Mucosa of gallbladder (tissue), 1 donor: ENCODE data around the gene DSE. TPM values are rescaled to one million over a fixed set of nuclear protein-coding genes. Genes with fewer than 3 reads are reported as not detected.
A peak's percentile ranks its signal among the peaks of the same experiment; 100 is the strongest.

ENCODE experiments used
- DNase-seq: peaks from one replicate; pipeline ENCODE4 v3.0.0-alpha.2; 2020; ENCODE audit warnings: low spot score
- total RNA-seq: library from RNA; stranded (reverse); gene quantifications from one replicate; pipeline ENCODE4 v1.2.1, GENCODE V29; 2021
- donor health status: DM: no; HTN: no; CAD: no.

Gene DSE
- total RNA-seq, 1 donor from 2014 or later = 24.9 TPM

DNA sequence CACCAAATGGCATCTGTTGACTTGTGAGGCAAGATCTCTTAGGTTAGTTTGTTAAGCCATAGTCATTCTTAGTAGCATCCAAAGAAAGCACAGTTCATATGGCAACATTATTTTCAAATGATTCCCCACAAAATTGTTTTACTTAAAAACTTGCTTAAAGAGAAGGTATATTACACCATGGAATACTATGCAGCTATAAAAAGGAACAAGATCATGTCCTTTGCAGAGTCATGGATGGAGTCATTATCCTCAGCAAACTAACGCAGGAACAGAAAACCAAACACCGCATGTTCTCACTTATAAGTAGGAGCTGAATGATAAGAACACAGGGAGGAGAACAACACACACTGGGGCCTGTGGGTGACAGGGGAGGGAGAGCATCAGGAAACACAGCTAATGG is 10.9 kb upstream of the DSE start:
- DNase-seq = no peak

DNA sequence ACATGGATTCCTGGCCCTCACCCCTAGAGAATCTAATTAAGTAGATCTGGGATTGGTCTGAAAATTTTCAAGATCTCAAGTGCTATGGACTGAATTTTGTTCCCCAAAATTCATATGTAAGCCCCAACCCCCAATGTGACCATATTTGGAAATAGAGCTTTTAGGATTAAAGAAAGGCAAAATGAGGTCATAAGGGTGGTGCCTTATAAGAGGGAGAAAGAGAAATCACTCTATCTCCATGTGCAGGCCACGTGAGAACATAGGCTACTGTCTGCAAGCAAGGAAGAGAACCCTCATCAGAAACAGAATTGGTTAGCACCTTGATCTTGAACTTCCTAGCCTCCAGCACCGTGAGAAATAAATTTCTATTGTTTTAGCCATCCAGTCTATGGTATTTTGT is 8.5 kb upstream of the DSE start:
- DNase-seq = no peak

DNA sequence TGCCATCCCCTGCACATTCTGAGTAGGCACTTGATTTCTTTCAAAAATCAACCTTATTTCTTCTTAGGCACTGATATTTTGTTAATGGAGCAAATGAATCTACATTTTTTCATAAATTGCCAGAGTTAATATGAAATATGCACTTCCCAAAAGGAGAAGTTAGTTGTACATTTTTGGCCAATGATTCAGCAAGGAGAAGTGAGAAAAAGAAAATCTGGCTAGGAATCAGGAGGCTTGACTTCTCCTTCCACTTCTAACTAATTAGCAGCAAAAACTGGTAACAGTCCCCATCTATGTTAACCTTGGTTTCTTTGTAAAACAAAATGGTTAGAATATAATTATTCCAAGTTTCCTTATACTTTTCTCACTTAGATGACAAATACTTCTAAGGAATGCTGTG is 7.0 kb upstream of the DSE start:
- DNase-seq = no peak

DNA sequence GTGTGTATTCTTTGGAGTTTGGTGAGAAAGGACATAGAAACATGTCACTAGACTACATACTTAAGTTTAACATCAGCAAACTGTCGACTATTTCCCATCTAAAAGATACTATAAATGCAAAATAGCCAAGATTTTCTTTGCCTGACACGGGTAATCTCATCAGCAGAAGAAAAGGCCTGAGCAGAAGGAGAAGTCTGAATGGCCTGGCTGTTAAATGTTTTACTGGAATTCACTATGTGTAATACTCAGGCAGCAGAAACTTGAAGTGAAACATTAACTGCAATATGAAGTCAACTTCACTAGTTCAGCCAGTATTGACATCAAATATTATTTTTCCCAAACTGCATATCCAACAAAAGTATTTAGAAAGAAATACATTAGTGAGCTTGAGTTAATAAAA is 6.4 kb upstream of the DSE start:
- no peak for DNase-seq

DNA sequence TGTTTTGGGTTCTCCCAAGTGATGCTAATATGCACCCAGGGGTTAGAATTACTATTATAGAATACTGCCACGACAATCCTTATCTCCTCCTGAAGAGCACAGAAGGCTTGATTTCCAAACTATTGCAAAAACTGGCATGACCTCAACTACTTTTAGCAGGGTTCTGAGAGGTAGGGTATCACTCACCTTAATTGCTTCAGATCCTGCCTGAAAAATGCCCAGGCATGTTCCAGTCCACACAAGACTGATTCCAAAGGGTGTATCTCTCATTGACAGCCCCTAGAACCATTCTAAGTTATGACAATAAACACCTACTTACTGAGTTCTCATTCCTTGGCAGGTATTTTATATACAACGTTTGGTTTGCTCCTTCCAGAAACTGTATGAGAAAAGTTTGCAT is 5.0 kb upstream of the DSE start:
- no peak for DNase-seq

DNA sequence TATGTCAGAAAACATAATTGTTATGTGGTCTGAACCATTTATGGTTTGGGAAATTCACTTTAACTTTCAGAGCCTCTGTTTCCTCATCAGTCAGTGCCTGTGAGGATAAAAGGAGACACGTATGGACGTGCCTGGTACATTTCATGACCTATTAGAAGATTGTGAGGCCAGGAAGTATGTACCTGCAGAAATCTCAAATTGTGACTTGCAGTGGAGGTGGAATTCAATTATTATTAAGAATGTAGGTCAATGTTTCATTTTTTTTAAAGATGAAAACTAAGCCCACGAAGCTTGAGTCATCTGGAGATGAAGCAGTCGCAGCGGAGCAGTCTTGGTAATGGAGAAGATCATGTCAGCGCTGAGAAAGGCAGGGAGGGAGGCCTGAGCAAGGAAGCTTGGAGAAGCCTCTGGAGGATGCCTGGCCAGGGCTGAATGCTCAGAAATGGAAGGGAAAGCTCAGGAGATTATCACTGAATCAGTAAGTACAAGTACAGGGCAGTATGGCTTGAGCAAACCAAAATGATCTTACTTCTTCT is 3.9 kb upstream of the DSE start:
- DNase-seq = no peak

DNA sequence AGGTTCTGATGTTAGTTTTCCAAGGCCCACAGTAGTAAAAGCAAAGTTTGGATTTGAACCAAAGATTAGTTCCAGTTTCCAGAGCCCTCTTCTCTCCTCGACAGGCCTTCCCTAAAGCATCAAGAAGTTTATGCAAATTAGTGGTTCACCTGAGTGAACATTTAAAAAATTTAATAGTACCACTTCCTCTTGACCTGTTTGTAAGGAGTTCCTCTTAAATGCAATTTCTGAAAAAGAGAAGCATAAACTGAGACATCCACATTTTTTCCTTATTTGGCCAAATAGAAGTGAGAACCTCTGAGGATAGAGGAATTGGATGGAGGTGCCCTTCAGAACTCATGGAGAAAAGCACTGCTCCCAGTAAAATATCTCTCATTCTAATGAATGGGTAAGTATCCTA is 1.2 kb upstream of the DSE start:
- DNase-seq = no peak

DNA sequence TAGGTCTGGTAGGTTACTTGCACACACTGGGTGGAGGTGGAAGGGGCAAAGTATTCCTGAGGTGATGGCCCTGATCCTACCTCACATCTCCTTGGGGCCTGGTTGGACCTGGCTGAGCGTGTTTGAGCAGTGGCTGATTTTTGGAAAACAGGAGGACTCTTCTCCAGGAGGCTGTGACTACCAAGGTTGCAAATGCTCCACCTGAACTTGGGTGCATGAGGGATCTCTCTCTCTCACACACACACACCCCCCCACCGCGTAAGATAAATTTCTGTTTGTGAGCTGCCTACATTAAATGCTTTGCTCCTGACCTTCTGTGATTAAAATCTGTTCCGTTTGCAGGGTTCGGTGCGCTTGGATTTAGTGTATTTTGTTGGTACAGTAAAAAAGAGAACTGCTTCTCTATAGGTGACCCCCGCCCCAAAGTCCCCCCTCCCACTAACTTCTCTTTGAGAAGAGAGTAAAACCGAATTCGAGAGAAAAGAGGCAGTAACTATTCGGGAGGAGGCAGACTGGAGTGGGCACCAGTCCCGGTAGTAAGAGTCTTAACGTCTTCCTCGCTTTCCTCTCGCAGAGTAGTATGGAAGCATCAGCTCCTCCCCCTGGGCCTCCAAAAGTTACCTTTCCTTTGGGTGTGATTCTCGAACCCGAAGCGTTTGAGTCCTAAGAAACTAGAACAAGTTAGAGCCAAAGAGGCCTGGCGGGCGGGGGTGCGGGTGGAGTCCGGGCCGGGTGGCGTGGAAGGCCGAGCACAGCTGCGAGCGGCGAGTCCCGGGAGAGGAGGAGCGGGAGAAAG is 585 bp upstream of the DSE start:
- no peak for DNase-seq

DNA sequence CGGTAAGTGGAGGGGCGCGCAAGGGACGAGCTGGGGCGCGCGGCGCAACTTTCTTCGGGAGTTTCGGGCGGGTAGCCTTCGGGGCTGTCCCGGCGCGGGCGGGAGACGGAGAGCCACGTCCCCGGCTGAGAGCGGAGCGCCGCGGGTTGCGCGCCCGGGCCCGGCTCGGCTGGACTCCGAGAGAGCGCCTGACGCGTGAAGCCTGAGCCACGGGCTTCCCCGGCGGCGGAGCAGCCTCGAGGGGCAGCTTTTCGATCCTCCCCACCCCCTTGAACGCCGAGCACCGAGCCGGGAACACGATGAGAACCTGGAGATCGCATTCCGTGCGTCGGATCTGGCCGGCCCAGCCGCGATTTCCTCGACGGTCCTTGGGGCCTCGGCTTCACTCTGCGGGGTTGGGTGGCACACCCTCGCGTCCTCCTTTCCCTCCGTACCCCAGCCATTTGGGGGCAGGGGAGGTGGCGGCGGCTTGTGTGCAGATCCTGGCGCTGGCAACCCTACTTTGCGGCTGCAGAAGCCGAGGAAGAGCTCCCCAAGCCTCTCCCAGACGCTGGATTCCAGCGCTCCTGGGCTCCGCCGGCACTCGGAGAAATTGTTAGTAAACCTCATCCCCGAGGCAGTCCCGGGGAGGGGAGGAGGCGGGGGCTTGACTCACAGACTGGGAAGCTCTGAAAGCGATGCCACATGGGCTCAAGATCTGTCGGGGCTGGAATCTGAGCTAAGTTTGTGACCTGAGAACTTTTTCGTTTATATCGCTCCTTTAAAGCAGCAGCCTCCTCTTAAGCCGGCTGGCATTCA is 572 bp downstream of the DSE start:
- peak; percentile 59 for DNase-seq

DNA sequence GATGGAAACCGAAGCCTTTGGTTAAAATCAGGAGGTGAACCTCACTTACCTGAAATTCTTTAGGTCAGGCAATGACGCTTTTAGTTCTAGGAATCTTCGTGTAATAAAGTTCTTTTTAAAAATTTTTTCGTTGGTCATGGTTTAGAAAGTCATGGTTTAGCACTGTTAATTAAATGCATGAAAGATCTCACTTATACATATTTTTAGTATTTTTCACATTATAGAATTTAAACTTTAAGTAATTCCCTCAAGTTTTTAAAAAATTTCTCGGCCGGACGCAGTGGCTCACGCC is 1.1 kb downstream of the DSE start:
- DNase-seq = no peak

DNA sequence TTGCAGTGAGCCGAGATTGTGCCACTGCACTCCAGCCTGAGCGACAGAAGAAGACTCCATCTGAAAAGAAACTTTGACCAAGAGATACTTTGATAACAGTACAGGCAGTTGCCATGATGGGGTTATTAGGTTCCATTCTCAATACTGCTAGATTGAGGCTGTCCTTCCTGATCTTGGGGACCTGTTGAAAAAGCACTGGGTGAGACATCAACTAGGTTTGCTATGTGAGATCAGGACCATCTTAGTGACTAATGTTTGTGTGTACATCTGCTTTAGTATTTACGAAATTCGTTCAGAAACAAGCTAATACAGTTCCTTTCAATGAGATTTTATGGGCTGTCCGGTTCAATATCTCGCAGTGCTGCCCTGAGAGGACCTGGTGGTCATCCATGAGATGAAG is 2.6 kb downstream of the DSE start:
- DNase-seq = no peak

DNA sequence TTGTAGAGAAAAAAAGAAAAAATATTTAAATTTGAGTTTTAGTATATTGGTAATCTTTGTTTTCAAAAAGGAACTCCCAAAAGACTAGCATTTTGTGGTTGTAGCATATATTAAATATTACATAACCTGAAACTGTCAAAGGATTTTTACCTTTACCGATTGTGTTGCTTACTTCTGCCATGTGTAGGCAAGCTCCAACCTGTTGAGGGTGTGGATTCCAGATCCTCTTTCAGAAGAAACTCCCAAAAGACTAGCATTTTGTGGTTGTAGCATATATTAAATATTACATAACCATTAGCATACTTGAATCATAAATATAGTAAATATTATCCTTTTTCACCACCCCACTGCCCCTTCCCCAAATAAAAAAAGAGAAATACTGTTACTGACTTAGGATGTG is 3.2 kb downstream of the DSE start:
- no peak for DNase-seq

DNA sequence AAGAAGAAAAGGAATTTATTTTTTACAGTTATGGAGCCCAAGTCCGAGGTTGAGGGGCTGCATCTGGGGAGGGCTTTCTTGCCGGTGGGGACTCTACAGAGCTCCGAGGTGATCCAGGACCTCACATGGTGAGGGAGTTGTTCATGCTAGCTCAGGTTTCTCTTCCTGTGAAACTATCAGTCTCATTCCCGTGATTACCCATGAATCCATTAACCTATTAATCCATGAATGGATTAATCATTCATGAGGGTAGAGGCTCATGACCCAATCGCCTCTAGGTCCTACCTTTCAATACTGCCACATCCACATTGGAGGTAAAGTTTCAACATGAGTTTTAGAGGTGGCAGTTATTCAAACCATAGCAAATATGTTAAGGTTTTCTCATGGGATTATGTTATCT is 3.8 kb downstream of the DSE start:
- no peak for DNase-seq

DNA sequence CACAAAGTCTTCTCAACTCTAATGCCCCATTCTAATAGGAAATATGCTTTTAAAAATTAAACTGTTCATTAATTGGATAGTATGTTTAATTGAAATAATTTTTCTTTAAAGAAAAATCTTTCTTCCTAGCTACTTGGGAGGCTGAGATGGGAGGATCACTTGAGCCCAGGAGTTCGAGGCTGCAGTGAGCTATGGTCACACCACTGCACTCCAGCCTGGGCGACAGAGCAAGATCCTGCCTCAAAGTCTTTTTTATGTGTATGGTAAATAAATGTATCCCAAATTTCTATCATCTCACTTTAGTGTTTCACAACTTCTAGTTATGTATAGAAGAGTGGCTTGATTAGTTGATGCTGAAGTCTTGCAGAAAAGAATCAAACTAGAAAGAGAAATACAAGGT is 4.5 kb downstream of the DSE start:
- no peak for DNase-seq

DNA sequence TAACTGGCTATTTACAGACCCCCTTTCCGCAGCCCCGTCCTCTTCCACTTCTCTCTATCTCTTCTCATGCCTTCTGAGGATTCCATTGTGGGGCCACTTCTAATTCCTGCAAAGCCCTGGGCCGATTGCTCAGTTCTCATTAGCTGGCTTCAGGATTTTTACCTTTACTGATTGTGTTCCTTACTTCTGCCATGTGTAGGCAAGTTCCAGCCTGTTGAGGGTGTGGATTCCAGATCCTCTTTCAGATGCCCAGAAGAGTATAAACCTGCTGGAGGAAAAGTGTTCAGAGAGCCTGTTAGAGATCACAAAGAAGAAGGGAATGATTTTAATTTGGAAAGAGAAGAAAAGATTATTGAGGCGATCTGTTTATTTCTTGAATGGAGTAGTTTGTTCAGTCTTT is 5.4 kb downstream of the DSE start:
- DNase-seq = no peak

DNA sequence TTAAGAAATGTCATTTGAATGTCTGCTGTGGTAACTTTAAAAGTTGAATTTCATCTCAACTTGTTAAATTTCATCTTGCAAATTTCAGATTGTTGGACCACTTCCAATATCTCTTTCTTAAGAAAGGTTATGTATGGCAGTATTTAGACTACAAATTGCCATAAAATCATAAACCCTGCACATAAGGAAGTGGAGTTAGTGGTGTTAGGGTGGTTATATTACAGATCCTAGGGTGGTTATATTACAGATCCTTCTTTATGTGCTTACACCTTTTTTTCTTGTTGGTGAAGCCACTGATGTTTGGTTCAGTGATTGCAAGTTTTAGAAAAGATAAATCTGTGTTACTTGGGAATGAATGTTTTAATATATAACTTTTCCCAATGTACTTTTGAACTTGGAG is 9.0 kb downstream of the DSE start:
- DNase-seq = no peak

DNA sequence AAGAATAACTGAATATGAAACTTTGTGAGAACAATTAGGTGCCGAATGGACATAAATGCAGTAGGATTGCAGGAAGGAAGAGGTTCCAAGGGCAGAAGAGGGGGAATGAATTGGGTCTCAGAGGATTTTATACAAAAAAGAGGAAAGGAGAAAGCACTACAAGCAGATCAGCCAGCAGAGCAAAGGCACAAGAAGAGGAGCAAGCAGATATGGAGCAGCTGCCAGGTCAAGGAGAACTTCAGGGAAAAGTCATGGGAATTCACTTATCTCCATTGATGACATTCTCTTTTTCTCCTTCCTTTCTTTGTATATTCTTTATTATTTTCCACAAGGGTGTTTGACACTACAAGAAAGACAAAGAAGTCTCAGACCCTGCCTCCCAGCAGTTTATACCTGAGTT is 9.6 kb downstream of the DSE start:
- no peak for DNase-seq

DNA sequence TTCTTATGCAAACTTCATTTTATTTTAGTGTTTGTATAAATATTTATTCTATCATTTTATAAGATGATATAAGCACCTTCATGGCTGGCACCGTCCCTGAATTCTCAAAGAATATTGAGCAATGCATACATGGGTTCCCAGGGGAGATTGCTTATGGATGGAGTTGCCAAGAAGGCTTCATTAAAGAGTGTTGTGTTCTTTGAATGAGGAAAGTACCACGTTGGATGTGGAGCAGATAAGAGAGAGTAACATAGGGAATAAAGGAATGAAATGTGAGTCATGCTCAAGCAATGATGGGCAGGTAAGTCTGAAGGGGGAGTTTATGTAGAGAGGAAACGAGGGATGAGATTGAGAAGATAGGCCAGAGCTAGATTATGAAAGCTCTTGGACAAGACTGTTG is 10.3 kb downstream of the DSE start:
- DNase-seq = no peak

DNA sequence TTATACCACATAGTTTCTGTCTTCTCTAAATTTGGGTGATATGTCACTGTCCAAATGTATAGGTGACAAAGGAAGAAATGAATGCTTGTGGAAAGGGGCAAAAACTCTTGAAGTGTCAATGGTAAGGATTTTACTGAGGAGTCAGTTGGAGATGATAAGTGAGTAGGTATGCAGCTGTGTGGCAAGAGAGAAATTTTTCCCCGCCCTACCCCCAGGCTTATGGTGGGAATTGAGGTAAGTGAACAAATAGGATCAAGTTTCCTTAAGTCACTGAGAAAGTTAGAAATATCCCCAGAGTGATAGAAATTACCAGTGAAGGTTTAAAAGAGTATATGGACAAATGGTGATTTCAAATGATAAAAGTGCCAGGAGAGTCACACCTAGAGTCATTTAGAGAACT is 11.8 kb downstream of the DSE start:
- DNase-seq = no peak

DNA sequence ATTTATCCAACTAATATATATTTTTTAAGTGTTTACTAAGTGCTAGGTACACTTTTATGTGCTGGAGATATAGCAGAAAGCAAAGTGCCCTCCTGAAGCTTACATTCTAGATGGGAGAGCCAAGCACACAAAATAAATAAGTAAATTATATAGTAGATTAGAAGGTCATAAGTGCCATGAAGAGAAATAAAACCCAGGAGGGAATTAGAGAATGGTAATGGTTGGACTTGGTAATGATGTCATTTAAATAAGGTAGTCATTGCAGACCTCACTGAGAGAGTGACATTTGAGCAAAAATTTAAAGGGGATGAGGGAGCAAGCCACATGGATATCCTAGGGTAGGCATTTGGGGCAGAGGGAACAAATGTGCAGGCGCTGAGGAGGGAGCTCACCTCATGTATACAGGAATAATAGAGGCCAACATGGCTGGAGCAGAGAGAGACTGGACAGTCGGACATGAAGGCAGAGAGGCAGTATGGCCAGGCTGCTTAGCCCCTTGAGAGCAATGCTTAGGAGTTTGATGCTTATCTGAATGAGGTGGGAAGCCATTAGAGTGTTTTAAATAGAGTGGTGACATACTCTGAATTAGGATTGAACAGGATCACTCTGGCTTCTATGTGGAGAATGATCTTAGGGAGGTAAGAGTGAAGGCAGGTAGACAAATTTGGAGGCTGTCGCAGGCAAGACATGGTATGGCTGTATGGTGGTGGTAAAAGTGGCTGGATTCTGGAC is 14.1 kb downstream of the DSE start:
- DNase-seq = no peak

DNA sequence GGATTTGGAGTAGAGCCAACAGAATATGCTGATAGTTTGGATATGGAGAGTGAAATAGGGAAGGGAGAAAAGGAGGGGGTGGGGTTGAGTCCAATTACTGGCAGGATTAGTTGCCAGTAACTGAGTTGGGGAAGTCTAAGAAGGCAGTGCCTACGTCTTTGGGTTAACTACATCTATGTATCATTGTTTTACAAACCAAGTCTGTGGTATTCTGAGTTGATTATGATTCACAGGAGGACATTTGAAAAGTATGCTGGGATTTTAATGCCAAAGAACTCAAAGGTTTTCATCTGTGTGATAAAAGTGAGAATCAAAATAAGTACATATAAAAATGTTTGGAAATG is 14.7 kb downstream of the DSE start:
- DNase-seq = no peak

DNA sequence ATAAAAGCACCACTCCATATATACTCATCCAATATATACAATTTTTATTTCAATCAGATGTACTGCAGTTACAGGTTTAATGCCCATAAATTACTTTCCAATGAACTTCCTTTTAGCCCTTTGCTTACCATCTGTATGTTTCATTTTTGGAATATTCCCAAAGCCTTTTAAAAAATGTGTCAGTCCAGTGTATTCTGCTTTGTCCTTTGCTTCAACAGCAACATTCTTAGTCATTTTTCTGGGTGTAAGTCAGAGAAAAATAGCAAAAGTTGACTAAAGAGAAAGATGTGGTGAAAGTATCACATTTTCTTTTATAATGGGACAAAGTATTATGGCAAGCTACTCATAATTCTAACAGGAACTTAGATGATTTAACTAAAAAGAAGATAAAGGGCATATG is 15.2 kb downstream of the DSE start:
- no peak for DNase-seq
